Sciatic nerve (tissue), 2 donors: Measurements from ENCODE around the gene PCDHGA1. TPM values are rescaled to one million over a fixed set of nuclear protein-coding genes. Genes with fewer than 3 reads are reported as not detected.

Source experiments
- ATAC-seq: fragments of 200-7000 bp; cut with Tn5 transposase; one replicate; pipeline ENCODE4 v1.9.1; 2020; ENCODE audit warnings: mild to moderate bottlenecking, moderate library complexity
- DNase-seq: peaks from one replicate; pipeline ENCODE4 v3.0.0-alpha.2; 2020; ENCODE audit warnings: low spot score
- intact Hi-C: fragments of 100-400 bp; cut with DNase I; formaldehyde crosslinking; loops from one replicate; pipeline ENCODE4 v1.14.2; 2022
- total RNA-seq: library from RNA; stranded (reverse); fragmentation: NEBNext Ultra II Directional; extraction: Animal tissue kit (Norgen Biotek cat#: 25700); gene quantifications from one replicate; pipeline ENCODE4 v1.2.1, GENCODE V29; 2021
- donor health status: DM: no; HTN: no; CAD: no.
- donor health status: DM: no; HTN: no; CAD: no.

PCDHGA1 gene
- total RNA-seq, 1 donor from 2014 or later, result 1.4 TPM

DNA sequence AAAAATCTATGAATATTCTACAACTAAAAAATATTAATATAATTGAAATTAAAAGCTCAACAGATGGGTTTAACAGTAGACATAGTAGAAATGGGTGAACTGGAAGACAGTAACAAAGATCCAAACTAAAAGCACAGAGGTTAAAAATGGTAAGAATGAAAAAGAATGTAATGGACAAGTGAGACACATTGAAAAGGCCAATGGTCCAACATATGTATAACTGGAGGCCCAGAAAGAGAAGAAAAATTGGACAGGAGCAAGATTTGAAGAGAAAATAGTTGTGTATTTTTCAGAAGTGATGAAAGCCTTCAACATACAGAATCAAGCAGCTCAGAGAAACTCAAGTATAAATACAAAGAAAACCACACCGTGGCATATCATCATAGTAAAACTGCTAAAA is 217.2 kb downstream of the PCDHGA1 start:
- ATAC-seq (no peak), DNase-seq (no peak)
- intact Hi-C loops, result loop anchor here (10.0 kb wide), 1 partner anchor 123 kb away; the partner anchor contains the start of gene PCDHGA11

DNA sequence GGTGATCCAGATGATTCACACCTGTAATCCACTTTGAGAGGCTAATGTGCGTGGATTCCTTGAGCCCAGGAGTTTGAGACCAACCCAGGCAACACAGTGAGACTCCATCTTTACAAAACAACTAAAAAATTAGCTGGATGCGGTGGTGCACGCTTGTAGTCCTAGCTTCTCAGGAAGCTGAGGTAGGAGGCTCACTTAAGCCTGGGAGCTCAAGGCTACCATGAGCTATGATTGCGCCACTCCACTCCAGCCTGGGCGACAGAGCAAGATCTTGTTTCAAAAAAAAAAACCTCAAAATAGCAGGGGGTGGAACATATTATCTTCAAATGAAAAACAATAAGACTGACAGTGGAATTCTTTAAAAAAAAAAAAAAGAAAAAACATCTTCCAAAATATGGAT is 217.6 kb downstream of the PCDHGA1 start:
- ATAC-seq (no peak), DNase-seq (no peak)
- intact Hi-C loops, result loop anchor here (10.0 kb wide), 1 partner anchor 123 kb away; the partner anchor contains the start of gene PCDHGA11

DNA sequence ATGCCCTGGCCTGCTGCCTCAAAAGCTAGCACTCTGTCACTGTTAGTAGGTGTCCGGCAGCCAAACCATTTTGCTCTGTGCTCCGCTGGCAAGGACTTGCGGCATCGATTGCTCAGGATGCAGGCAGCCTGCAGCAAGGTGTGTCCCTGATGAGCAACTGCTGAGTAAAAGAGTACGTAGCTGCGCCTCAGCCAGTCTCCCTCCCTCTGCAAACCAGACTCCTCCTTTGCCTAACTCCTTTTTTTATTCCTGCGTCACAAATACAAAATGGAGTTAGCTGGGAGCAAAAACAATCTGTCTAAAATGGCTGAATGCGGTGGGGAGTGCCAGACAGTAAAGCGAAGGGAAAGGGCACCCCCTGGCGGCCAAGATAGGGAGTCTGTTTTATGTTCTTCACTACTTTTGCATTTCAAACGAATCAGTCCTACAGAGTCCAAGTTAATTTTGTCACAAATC is 227.4 kb downstream of the PCDHGA1 start:
- DNase-seq, result peak; percentile 92
- ATAC-seq, result peak; percentile 93
- intact Hi-C loops, result loop anchor here (5.0 kb wide), 1 partner anchor 235 kb away; the partner anchor contains the start of gene TAF7

DNA sequence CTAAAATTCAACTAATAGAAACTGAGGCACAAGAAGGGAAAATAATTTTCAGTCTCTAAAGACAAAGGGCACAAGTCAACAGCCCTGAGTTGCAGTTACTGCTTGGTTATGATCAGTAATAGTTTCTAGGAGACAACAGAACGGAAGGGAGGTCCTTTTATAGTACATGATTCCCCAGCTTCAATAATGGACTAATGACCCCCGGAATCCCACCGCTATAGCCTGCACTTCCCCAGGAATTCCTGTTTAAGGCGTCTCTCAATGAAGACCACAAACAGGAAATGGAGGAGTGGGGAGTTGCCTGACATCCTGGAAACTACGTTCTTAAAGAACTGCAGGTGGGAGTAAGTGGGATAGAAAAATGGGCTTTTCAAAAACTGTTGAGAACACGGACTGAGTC is 227.8 kb downstream of the PCDHGA1 start:
- DNase-seq (no peak), ATAC-seq (no peak)
- intact Hi-C loops, result loop anchor here (5.0 kb wide), 1 partner anchor 236 kb away; the partner anchor contains the start of gene TAF7

DNA sequence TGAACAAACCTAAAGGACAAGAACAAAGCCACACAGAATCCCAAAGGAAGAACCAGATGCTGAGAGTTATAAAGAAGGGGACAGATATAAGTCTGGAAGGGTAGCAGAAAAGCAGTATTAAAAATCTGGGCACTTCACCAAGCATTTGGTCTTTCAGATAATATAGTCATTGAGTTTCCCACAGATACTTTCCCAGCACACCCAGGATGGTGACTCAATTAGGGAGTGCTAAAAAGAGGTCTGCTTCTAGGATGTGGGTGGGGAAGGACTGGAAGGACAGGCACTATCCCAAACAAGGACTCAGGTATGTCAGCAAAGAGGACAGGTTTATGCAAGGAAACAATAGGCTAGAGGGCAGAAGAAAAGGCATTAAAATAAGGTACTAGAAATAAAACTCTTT is 229.1 kb downstream of the PCDHGA1 start:
- intact Hi-C loops, result loop anchor here (5.0 kb wide), 1 partner anchor 237 kb away; the partner anchor contains the start of gene TAF7
- ATAC-seq, result no peak

DNA sequence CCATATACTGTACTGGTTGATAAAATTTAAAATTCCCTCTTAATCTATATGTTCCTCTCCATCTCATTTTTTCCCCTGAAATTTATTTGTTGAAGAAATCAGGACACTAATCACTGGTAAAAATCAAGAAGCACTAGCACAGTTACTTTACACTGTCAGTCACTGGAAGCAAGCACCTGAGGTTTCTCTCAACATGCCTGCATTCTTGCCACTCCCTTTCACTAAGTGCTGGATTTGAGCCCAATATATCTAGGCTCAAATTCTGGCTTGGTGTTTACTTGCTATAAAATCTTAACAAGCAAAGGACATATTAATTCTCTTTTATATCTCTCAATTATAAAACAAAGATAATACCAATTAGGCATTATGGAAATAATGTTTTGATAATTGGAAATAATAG is 229.8 kb downstream of the PCDHGA1 start:
- ATAC-seq, result no peak
- DNase-seq, result no peak
- intact Hi-C loops, result no loop called here

More for the DNA sequence above, 229.1 kb downstream of the PCDHGA1 start:
- no peak for DNase-seq

DNA sequence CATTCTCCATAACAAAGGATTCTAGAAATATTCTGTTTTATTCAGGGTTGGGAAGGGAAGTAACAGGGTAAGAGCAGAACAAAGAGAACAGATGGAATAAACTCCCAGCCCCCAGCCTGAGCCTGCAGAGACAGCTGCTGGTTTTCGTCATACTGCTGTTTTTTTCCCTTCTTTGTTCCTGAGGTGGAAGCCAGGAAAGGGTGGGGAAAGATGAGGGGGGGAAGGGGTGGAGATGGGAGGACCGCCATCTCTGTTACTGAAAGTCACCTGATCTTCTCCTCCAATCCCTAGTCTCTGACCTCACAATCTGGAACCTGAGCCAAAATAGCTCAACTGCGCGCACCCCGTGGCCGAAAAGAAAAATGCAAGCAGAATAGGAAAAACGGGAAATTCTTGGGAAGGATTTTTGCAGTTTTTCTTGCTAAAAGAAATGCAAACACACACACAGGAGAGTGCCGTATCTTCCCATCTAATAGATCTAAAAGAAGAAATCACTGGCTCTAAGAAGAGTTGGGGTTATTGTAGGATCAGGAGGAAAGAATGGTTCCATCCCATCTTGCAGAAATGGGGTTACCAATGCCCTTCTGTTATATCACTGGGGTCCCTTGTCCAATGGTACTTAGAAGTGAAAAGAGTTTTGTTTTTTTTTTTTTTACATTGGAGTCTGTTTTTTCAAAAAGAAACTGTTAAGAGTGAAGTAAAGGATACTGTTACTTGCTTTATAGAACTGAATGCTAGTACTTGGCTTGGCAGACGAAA is 230.6 kb downstream of the PCDHGA1 start:
- DNase-seq (peak; percentile 88), ATAC-seq (peak; percentile 96)
- intact Hi-C loops, result no loop called here

Other genes with a start within 250 kb of the PCDHGA1 start
- 3.8 TPM for gene PCDHB2, start 235.9 kb upstream of the PCDHGA1 start, total RNA-seq
- 4.5 TPM for gene PCDHB3, start 230.0 kb upstream of the PCDHGA1 start, total RNA-seq
- 12.2 TPM for gene PCDHB4, start 208.7 kb upstream of the PCDHGA1 start, total RNA-seq
- 4.4 TPM for gene PCDHB5, start 195.3 kb upstream of the PCDHGA1 start, total RNA-seq
- 2.4 TPM for gene PCDHB6, start 180.5 kb upstream of the PCDHGA1 start, total RNA-seq
- 5.0 TPM for gene PCDHB7, start 157.9 kb upstream of the PCDHGA1 start, total RNA-seq
- 4.5 TPM for gene PCDHB8, start 152.7 kb upstream of the PCDHGA1 start, total RNA-seq
- gene PCDHB16, start 148.1 kb upstream of the PCDHGA1 start, total RNA-seq, result 9.5 TPM
- gene PCDHB9, start 143.4 kb upstream of the PCDHGA1 start, total RNA-seq, result 3.7 TPM
- 5.3 TPM for gene PCDHB10, start 138.2 kb upstream of the PCDHGA1 start, total RNA-seq
- gene PCDHB11, start 130.9 kb upstream of the PCDHGA1 start, total RNA-seq, result 9.9 TPM
- gene PCDHB12, start 121.8 kb upstream of the PCDHGA1 start, total RNA-seq, result 6.6 TPM
- gene PCDHB13, start 116.6 kb upstream of the PCDHGA1 start, total RNA-seq, result 4.9 TPM
- 5.3 TPM for gene PCDHB14, start 107.2 kb upstream of the PCDHGA1 start, total RNA-seq
- gene PCDHB15, start 85.1 kb upstream of the PCDHGA1 start, total RNA-seq, result 7.3 TPM
- gene SLC25A2, start 26.5 kb upstream of the PCDHGA1 start, total RNA-seq, result 1.4 TPM
- gene TAF7, start 9.7 kb upstream of the PCDHGA1 start, total RNA-seq, result 84.3 TPM
- gene PCDHGA2, start 8.2 kb downstream of the PCDHGA1 start, total RNA-seq, result 13.5 TPM
- gene PCDHGA3, start 13.3 kb downstream of the PCDHGA1 start, total RNA-seq, result 6.7 TPM
- gene PCDHGB1, start 19.6 kb downstream of the PCDHGA1 start, total RNA-seq, result 7.8 TPM
- 10.6 TPM for gene PCDHGA4, start 24.5 kb downstream of the PCDHGA1 start, total RNA-seq
- gene PCDHGB2, start 29.5 kb downstream of the PCDHGA1 start, total RNA-seq, result 10.2 TPM
- 8.8 TPM for gene PCDHGA5, start 33.6 kb downstream of the PCDHGA1 start, total RNA-seq
- 9.7 TPM for gene PCDHGB3, start 39.7 kb downstream of the PCDHGA1 start, total RNA-seq
- 10.3 TPM for gene PCDHGA6, start 43.4 kb downstream of the PCDHGA1 start, total RNA-seq
- gene PCDHGA7, start 52.2 kb downstream of the PCDHGA1 start, total RNA-seq, result 7.3 TPM
- 9.0 TPM for gene PCDHGB4, start 57.2 kb downstream of the PCDHGA1 start, total RNA-seq
- 5.3 TPM for gene PCDHGA8, start 62.1 kb downstream of the PCDHGA1 start, total RNA-seq
- gene PCDHGB5, start 67.4 kb downstream of the PCDHGA1 start, total RNA-seq, result 16.3 TPM
- 10.7 TPM for gene PCDHGA9, start 72.3 kb downstream of the PCDHGA1 start, total RNA-seq
- 12.4 TPM for gene PCDHGB6, start 77.5 kb downstream of the PCDHGA1 start, total RNA-seq
- 8.9 TPM for gene PCDHGA10, start 82.5 kb downstream of the PCDHGA1 start, total RNA-seq
- 18.9 TPM for gene PCDHGB7, start 87.2 kb downstream of the PCDHGA1 start, total RNA-seq
- gene PCDHGA11, start 90.5 kb downstream of the PCDHGA1 start, total RNA-seq, result 7.8 TPM
- gene PCDHGA12, start 100.0 kb downstream of the PCDHGA1 start, total RNA-seq, result 12.1 TPM
- gene PCDHGC3, start 145.5 kb downstream of the PCDHGA1 start, total RNA-seq, result 71.4 TPM
- gene PCDHGC4, start 154.5 kb downstream of the PCDHGA1 start, total RNA-seq, result 4.5 TPM
- 3.8 TPM for gene PCDHGC5, start 158.6 kb downstream of the PCDHGA1 start, total RNA-seq